ENCODE measurements around the gene DCDC2C. TPM values are rescaled to one million over a fixed set of nuclear protein-coding genes. Genes with fewer than 3 reads are reported as not detected.

The DCDC2C gene
- total RNA-seq, 1 donor from 2014 or later, result not detected

GRCh38 chr2:3741867-3742602 lies 38.7 kb downstream of the DCDC2C start:
- TF ChIP-seq, protein P1, sequence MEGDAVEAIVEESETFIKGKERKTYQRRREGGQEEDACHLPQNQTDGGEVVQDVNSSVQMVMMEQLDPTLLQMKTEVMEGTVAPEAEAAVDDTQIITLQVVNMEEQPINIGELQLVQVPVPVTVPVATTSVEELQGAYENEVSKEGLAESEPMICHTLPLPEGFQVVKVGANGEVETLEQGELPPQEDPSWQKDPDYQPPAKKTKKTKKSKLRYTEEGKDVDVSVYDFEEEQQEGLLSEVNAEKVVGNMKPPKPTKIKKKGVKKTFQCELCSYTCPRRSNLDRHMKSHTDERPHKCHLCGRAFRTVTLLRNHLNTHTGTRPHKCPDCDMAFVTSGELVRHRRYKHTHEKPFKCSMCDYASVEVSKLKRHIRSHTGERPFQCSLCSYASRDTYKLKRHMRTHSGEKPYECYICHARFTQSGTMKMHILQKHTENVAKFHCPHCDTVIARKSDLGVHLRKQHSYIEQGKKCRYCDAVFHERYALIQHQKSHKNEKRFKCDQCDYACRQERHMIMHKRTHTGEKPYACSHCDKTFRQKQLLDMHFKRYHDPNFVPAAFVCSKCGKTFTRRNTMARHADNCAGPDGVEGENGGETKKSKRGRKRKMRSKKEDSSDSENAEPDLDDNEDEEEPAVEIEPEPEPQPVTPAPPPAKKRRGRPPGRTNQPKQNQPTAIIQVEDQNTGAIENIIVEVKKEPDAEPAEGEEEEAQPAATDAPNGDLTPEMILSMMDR (IDR thresholded peaks at IDR 0.05), result no peak
- no peaks in the 10 kb centered on the region for H3K4me1 ChIP-seq
- H3K36me3 ChIP-seq, result no peaks in the 10 kb centered on the region
- intact Hi-C loops (cut with DNase I), result no loop called here
- no peak overlapping the region for H3K27ac ChIP-seq
- no peaks in the 10 kb centered on the region for H3K27me3 ChIP-seq (ENCODE audit: low read depth)
- no peaks in the 10 kb centered on the region for H3K9me3 ChIP-seq
- DNase-seq (no peak), ATAC-seq (no peak)
- no peak overlapping the region for H3K4me3 ChIP-seq

DNA sequence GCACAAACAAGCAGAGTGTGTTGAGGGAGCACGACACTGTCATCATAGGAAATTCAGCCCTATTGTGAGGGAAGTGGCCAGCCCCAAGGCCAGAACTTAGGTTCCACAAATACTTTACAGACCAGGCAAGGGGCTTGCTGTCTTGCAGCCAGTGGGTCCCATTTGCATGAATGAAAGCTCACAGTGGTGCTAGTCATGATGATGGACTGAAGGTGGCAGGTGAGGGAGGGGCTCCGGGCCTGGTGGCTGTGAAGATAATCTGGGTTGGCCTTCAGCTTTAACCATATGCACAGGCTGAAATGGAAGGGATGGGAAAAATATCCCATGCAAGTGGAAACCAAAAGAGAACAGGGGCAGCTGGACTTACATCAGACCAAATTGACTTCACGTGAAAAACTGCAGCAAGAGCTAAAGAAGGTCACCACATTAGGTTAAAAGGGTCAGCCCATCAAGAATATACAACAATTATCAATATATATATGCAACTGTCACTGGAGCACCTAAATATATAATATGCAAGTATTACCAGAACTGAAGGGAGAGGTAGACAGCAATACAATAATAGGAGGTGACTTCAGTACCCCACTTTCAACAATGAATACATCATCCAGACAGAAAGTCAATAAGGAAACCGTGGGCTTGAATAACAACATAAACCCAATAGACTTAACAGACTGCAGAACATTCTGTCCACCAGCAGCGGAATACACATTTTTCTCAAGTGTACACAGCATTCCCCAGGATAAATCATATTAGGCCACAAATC lies 39.6 kb downstream of the DCDC2C start:
- Histone ChIP-seq H3K27ac (no peak overlapping the region), H3K4me3 (no peak overlapping the region), H3K4me1 (no peaks in the 10 kb centered on the region), H3K27me3 (ENCODE audit: low read depth) (no peaks in the 10 kb centered on the region), H3K9me3 (no peaks in the 10 kb centered on the region), H3K36me3 (no peaks in the 10 kb centered on the region)
- intact Hi-C loops (cut with DNase I), result no loop called here
- no peak for ATAC-seq
- TF ChIP-seq, protein P1 (IDR thresholded peaks at IDR 0.05), result no peak
- DNase-seq, result no peak

- Histone ChIP-seq H3K4me1 (no peaks in the 10 kb centered on the region), H3K27me3 (ENCODE audit: low read depth) (no peaks in the 10 kb centered on the region), H3K9me3 (no peaks in the 10 kb centered on the region), H3K4me3 (no peak overlapping the region), H3K27ac (no peak overlapping the region), H3K36me3 (no peaks in the 10 kb centered on the region)
- ATAC-seq (no peak), DNase-seq (no peak)
- TF ChIP-seq, protein P1 (IDR thresholded peaks at IDR 0.05), result no peak
- intact Hi-C loops (cut with DNase I), result no loop called here
Measured at GRCh38 chr2:3743951-3744555, 40.7 kb downstream of the DCDC2C start.

GRCh38 chr2:3745920-3746319 lies 42.5 kb downstream of the DCDC2C start:
- Histone ChIP-seq H3K27ac (no peak overlapping the region), H3K36me3 (no peaks in the 10 kb centered on the region), H3K27me3 (ENCODE audit: low read depth) (no peaks in the 10 kb centered on the region), H3K4me3 (no peak overlapping the region), H3K4me1 (no peaks in the 10 kb centered on the region), H3K9me3 (no peaks in the 10 kb centered on the region)
- ATAC-seq (no peak), DNase-seq (no peak)
- TF ChIP-seq, protein P1 (IDR thresholded peaks at IDR 0.05), result no peak
- intact Hi-C loops (cut with DNase I), result no loop called here

- no peak for DNase-seq
- Histone ChIP-seq H3K27ac (no peak overlapping the region), H3K36me3 (no peaks in the 10 kb centered on the region), H3K4me3 (no peak overlapping the region), H3K4me1 (no peaks in the 10 kb centered on the region), H3K27me3 (ENCODE audit: low read depth) (no peaks in the 10 kb centered on the region), H3K9me3 (no peaks in the 10 kb centered on the region)
- intact Hi-C loops (cut with DNase I), result no loop called here
- no peak for ATAC-seq
- TF ChIP-seq, protein P1 (IDR thresholded peaks at IDR 0.05), result no peak
Measured at GRCh38 chr2:3747032-3747654, 43.8 kb downstream of the DCDC2C start.

All from lower lobe of right lung (tissue), 2 donors.